ENCODE measurements around the gene FABP7.
"Not testable (repeated sequence)": the region's sequence is repeated elsewhere in the genome, so short reads cannot be mapped to it uniquely, and the experiment has no call there.

Gene FABP7

GRCh38 chr6:122779667-122780066 is at the start of gene FABP7:
Gene FABP7, plus strand, starts transcription at chr6:122779716. Its CDS starts 79 bp downstream, at chr6:122779795.
- DNase-seq (ENCODE audit: low read depth): no peak

- no peak for DNase-seq (ENCODE audit: low read depth)
Measured at GRCh38 chr6:122730334-122730733, 49.2 kb upstream of the FABP7 start.

- no peak for DNase-seq (ENCODE audit: low read depth)
Measured at GRCh38 chr6:122730775-122731386, 48.6 kb upstream of the FABP7 start.

- no peak for DNase-seq (ENCODE audit: low read depth)
Measured at GRCh38 chr6:122733259-122733658, 46.3 kb upstream of the FABP7 start.

- DNase-seq (ENCODE audit: low read depth): no peak
Measured at GRCh38 chr6:122734529-122735395, 44.8 kb upstream of the FABP7 start.

GRCh38 chr6:122735582-122735981 is 43.9 kb upstream of the FABP7 start:
- DNase-seq (ENCODE audit: low read depth): no peak

GRCh38 chr6:122736163-122736562 is 43.4 kb upstream of the FABP7 start:
- DNase-seq (ENCODE audit: low read depth): no peak

GRCh38 chr6:122736616-122737015 is 42.9 kb upstream of the FABP7 start:
- no peak for DNase-seq (ENCODE audit: low read depth)

- DNase-seq (ENCODE audit: low read depth): no peak
Measured at GRCh38 chr6:122740091-122740490, 39.4 kb upstream of the FABP7 start.

- DNase-seq (ENCODE audit: low read depth): no peak
Measured at GRCh38 chr6:122740936-122741335, 38.6 kb upstream of the FABP7 start.

- not testable (repeated sequence) for DNase-seq (ENCODE audit: low read depth)
Measured at GRCh38 chr6:122744247-122744646, 35.3 kb upstream of the FABP7 start.

- DNase-seq (ENCODE audit: low read depth): not testable (repeated sequence)
Measured at GRCh38 chr6:122744856-122745255, 34.7 kb upstream of the FABP7 start.

- no peak for DNase-seq (ENCODE audit: low read depth)
Measured at GRCh38 chr6:122746688-122747087, 32.8 kb upstream of the FABP7 start.

- DNase-seq (ENCODE audit: low read depth): no peak
Measured at GRCh38 chr6:122747573-122747972, 31.9 kb upstream of the FABP7 start.

- not testable (repeated sequence) for DNase-seq (ENCODE audit: low read depth)
Measured at GRCh38 chr6:122748945-122749344, 30.6 kb upstream of the FABP7 start.

- no peak for DNase-seq (ENCODE audit: low read depth)
Measured at GRCh38 chr6:122749451-122750050, 30.0 kb upstream of the FABP7 start.

GRCh38 chr6:122751326-122751725 is 28.2 kb upstream of the FABP7 start:
- no peak for DNase-seq (ENCODE audit: low read depth)

GRCh38 chr6:122752459-122752858 is 27.1 kb upstream of the FABP7 start:
- DNase-seq (ENCODE audit: low read depth): no peak

GRCh38 chr6:122753000-122753687 is 26.4 kb upstream of the FABP7 start:
- DNase-seq (ENCODE audit: low read depth): no peak

- no peak for DNase-seq (ENCODE audit: low read depth)
Measured at GRCh38 chr6:122753688-122754056, 25.8 kb upstream of the FABP7 start.

- no peak for DNase-seq (ENCODE audit: low read depth)
Measured at GRCh38 chr6:122754191-122754731, 25.3 kb upstream of the FABP7 start.

GRCh38 chr6:122755901-122756300 is 23.6 kb upstream of the FABP7 start:
- no peak for DNase-seq (ENCODE audit: low read depth)

Measured in stimulated activated CD8-positive, alpha-beta memory T cell treated with anti-CD3 and anti-CD28 coated beads, Interleukin-15, amount 100 ng/mL, for 1 hour (primary cell).